H9 (cell line): ENCODE measurements around the gene FGD6. TPM values are rescaled to one million over a fixed set of nuclear protein-coding genes. Genes with fewer than 3 reads are reported as not detected.

ENCODE experiments used
- DNase-seq: peaks from one replicate; pipeline ENCODE4 v3.0.0-alpha.2; 2017
- H2AFZ ChIP-seq: one replicate; pipeline ENCODE4 v1.6.1; 2013; ENCODE audit warnings: mild to moderate bottlenecking, low read length, control low read depth, moderate library complexity
- H2AK5ac ChIP-seq: 2 replicates; pipeline ENCODE4 v1.6.1; 2013; ENCODE audit warnings: low read length, control low read depth, mixed read lengths; ENCODE audit not compliant: insufficient read length
- H2BK120ac ChIP-seq: one replicate; pipeline ENCODE4 v1.6.1; 2013; ENCODE audit warnings: low read depth, mild to moderate bottlenecking, low read length, control low read depth, inconsistent platforms; ENCODE audit not compliant: poor library complexity, severe bottlenecking
- H2BK12ac ChIP-seq: 2 replicates; pipeline ENCODE4 v1.6.1; 2013; ENCODE audit warnings: low read length, control low read depth, mixed read lengths, low read depth; ENCODE audit not compliant: insufficient read length
- H2BK15ac ChIP-seq: 2 replicates; pipeline ENCODE4 v1.6.1; 2013; ENCODE audit warnings: low read depth, low read length, control low read depth
- H2BK20ac ChIP-seq: one replicate; pipeline ENCODE4 v1.6.1; 2013; ENCODE audit warnings: low read depth, mild to moderate bottlenecking, low read length, control low read depth, inconsistent platforms; ENCODE audit not compliant: poor library complexity, severe bottlenecking
- H2BK5ac ChIP-seq: 2 replicates; pipeline ENCODE4 v1.6.1; 2013; ENCODE audit warnings: low read length, control low read depth, mixed read lengths; ENCODE audit not compliant: insufficient read length
- H3K14ac ChIP-seq: 2 replicates; pipeline ENCODE4 v1.6.1; 2013; ENCODE audit warnings: low read length, control low read depth; ENCODE audit not compliant: insufficient read depth
- H3K18ac ChIP-seq: 2 replicates; pipeline ENCODE4 v1.6.1; 2013; ENCODE audit warnings: low read depth, mild to moderate bottlenecking, mixed read lengths, low read length, control low read depth; ENCODE audit not compliant: insufficient read length
- H3K23ac ChIP-seq: 2 replicates; pipeline ENCODE4 v1.6.1; 2013; ENCODE audit warnings: low read length, control low read depth, mixed read lengths, low read depth; ENCODE audit not compliant: insufficient read length
- H3K23me2 ChIP-seq: 2 replicates; pipeline ENCODE4 v1.6.1; 2013; ENCODE audit warnings: low read depth, mild to moderate bottlenecking, mixed read lengths, low read length, control low read depth; ENCODE audit not compliant: insufficient read length, poor library complexity, severe bottlenecking
- H3K27ac ChIP-seq: 2 replicates; pipeline ENCODE4 v1.5.1; 2013; ENCODE audit warnings: low read length, control low read depth, mixed read lengths, low read depth; ENCODE audit not compliant: insufficient read length
- H3K27me3 ChIP-seq: 2 replicates; pipeline ENCODE4 v1.6.1; 2013; ENCODE audit warnings: low read length, control low read depth, inconsistent platforms; ENCODE audit not compliant: insufficient read depth
- H3K4ac ChIP-seq: 2 replicates; pipeline ENCODE4 v1.6.1; 2013; ENCODE audit warnings: low read depth, mild to moderate bottlenecking, control low read depth, inconsistent platforms, low read length, moderate library complexity
- H3K4me1 ChIP-seq: 2 replicates; pipeline ENCODE4 v1.6.1; 2013; ENCODE audit warnings: low read length, control low read depth, inconsistent platforms; ENCODE audit not compliant: insufficient read depth
- H3K4me2 ChIP-seq: 2 replicates; pipeline ENCODE4 v1.6.1; 2013; ENCODE audit warnings: low read length, control low read depth, mixed read lengths; ENCODE audit not compliant: insufficient read length, insufficient read depth
- H3K56ac ChIP-seq: 2 replicates; pipeline ENCODE4 v1.6.1; 2013; ENCODE audit warnings: low read depth, mild to moderate bottlenecking, mixed read lengths, low read length, control low read depth; ENCODE audit not compliant: insufficient read length
- H3K79me1 ChIP-seq: 2 replicates; pipeline ENCODE4 v1.6.1; 2013; ENCODE audit warnings: low read depth, mild to moderate bottlenecking, moderate library complexity, low read length, control low read depth, inconsistent platforms; ENCODE audit not compliant: insufficient read depth, poor library complexity, severe bottlenecking
- H3K79me2 ChIP-seq: 2 replicates; pipeline ENCODE4 v1.6.1; 2013; ENCODE audit warnings: low read length, control low read depth, inconsistent platforms; ENCODE audit not compliant: insufficient read depth
- H3K9ac ChIP-seq: 2 replicates; pipeline ENCODE4 v1.6.1; 2013; ENCODE audit warnings: low read length, control low read depth, mixed read lengths; ENCODE audit not compliant: insufficient read length; ENCODE audit errors: extremely low read depth
- H3K9me3 ChIP-seq: one replicate; pipeline ENCODE4 v1.6.1; 2013; ENCODE audit warnings: low read depth, low read length, inconsistent platforms; ENCODE audit not compliant: control insufficient read depth
- H3T11ph ChIP-seq: one replicate; pipeline ENCODE4 v1.6.1; 2013; ENCODE audit warnings: mild to moderate bottlenecking, low read length, control low read depth, inconsistent platforms
- H4K20me1 ChIP-seq: one replicate; pipeline ENCODE4 v1.6.1; 2013; ENCODE audit not compliant: control insufficient read depth, insufficient read length, insufficient read depth
- H4K5ac ChIP-seq: 2 replicates; pipeline ENCODE4 v1.6.1; 2013; ENCODE audit warnings: low read depth, mild to moderate bottlenecking, mixed read lengths, low read length, control low read depth; ENCODE audit not compliant: insufficient read length
- H4K8ac ChIP-seq: replicated peaks from 2 replicates; pipeline ENCODE4 v1.6.1; 2013; ENCODE audit warnings: low read length, control low read depth, mixed read lengths, low read depth; ENCODE audit not compliant: insufficient read length
- H4K91ac ChIP-seq: 2 replicates; pipeline ENCODE4 v1.6.1; 2013; ENCODE audit warnings: low read depth, mild to moderate bottlenecking, moderate library complexity, mixed read lengths, low read length, control low read depth; ENCODE audit not compliant: insufficient read length
- H3K27ac Mint-ChIP-seq, 3 experiments: 2 replicates in 2 of 3; 3 replicates in 1 of 3; pipeline ENCODE4 v1.8.0; 2020 to 2021; ENCODE audit warnings: mixed read lengths in 3 of 3, mild to moderate bottlenecking in 1 of 3, moderate library complexity in 1 of 3
- H3K27me3 Mint-ChIP-seq: 2 replicates; pipeline ENCODE4 v1.8.0; 2021; ENCODE audit warnings: low read depth, mild to moderate bottlenecking, moderate library complexity, mixed read lengths
- H3K36me3 Mint-ChIP-seq, 3 experiments: 2 replicates in 2 of 3; 3 replicates in 1 of 3; pipeline ENCODE4 v1.8.0; 2020 to 2021; ENCODE audit warnings: low read depth in 3 of 3, mixed read lengths in 3 of 3; ENCODE audit not compliant: insufficient read depth in 1 of 3
- H3K4me1 Mint-ChIP-seq, 2 experiments: 2 replicates each; pipeline ENCODE4 v1.8.0; 2020; ENCODE audit warnings: mixed read lengths in 2 of 2
- H3K4me3 Mint-ChIP-seq, 2 experiments: 2 replicates in 1 of 2; 3 replicates in 1 of 2; pipeline ENCODE4 v1.8.0; 2020 to 2021; ENCODE audit warnings: mild to moderate bottlenecking in 2 of 2, mixed read lengths in 2 of 2, moderate library complexity in 1 of 2
- H3K9me3 Mint-ChIP-seq, 2 experiments: 2 replicates in 1 of 2; 3 replicates in 1 of 2; pipeline ENCODE4 v1.8.0; 2020; ENCODE audit warnings: mild to moderate bottlenecking in 2 of 2, mixed read lengths in 2 of 2, moderate library complexity in 1 of 2
- WGBS: extraction: QIAGEN DNeasy Blood & Tissue Kit; methylation state at CpG from one replicate; pipeline ENCODE4 v1.1.7; 2013; ENCODE audit warnings: missing lambda C conversion rate, low lambda C conversion rate, mixed read lengths; ENCODE audit not compliant: insufficient read length; ENCODE audit errors: extremely low coverage; 5-methylcytosine and 5-hydroxymethylcytosine counted together
- total RNA-seq: library from RNA; stranded (reverse); gene quantifications from 2 replicates; pipeline ENCODE4 v1.2.1, GENCODE V29; 2021
- TF ChIP-seq, protein P1 (sequence below): fragments of 200-600 bp; sonication (generic); conservative IDR thresholded peaks from 3 replicates; pipeline ENCODE4 v1.8.0; 2021; ENCODE audit warnings: antibody characterized with exemption, mild to moderate bottlenecking

Gene FGD6
- total RNA-seq, 1 experiment from 2014 or later, result 39.5 TPM

- Histone ChIP-seq H2AK5ac (no peak overlapping the region), H3K79me1 (no peaks in the 10 kb centered on the region), H2BK120ac (no peak overlapping the region), H4K5ac (no peak overlapping the region), H3K23me2 (no peaks in the 10 kb centered on the region), H4K20me1 (no peaks in the 10 kb centered on the region), H3K4me2 (no peak overlapping the region), H4K91ac (no peak overlapping the region), H2BK12ac (no peak overlapping the region), H2BK5ac (no peak overlapping the region), H3K9me3 (no peaks in the 10 kb centered on the region), H2AFZ (no peak overlapping the region), H2BK15ac (no peak overlapping the region; the same call in 1 of the 2 replicates), H3K56ac (no peak overlapping the region), H3K14ac (no peak overlapping the region), H4K8ac (no peak overlapping the region), H3K79me2 (no peaks in the 10 kb centered on the region), H3K9ac (no peak overlapping the region), H3K18ac (no peak overlapping the region), H2BK20ac (no peak overlapping the region), H3K27me3 (no peaks in the 10 kb centered on the region), H3K27ac (no peak overlapping the region), H3K4ac (no peak overlapping the region), H3K23ac (no peak overlapping the region), H3K4me1 (no peaks in the 10 kb centered on the region), H3T11ph (no peak overlapping the region)
- Mint-ChIP-seq H3K9me3 (no peaks in the 10 kb centered on the region), H3K27ac (peak overlapping the region; percentile 10 to 57 (median 19); a peak in 4 of 7 replicates), H3K27me3 (no peaks in the 10 kb centered on the region), H3K36me3 (peaks cover 8 to 35% (median 28%) of the 10 kb centered on the region in 3 experiments; a peak in 6 of 7 replicates), H3K4me3 (no peak overlapping the region), H3K4me1 (peaks cover 15% of the 10 kb centered on the region in 2 experiments)
- DNase-seq, result no peak
- TF ChIP-seq, protein P1, sequence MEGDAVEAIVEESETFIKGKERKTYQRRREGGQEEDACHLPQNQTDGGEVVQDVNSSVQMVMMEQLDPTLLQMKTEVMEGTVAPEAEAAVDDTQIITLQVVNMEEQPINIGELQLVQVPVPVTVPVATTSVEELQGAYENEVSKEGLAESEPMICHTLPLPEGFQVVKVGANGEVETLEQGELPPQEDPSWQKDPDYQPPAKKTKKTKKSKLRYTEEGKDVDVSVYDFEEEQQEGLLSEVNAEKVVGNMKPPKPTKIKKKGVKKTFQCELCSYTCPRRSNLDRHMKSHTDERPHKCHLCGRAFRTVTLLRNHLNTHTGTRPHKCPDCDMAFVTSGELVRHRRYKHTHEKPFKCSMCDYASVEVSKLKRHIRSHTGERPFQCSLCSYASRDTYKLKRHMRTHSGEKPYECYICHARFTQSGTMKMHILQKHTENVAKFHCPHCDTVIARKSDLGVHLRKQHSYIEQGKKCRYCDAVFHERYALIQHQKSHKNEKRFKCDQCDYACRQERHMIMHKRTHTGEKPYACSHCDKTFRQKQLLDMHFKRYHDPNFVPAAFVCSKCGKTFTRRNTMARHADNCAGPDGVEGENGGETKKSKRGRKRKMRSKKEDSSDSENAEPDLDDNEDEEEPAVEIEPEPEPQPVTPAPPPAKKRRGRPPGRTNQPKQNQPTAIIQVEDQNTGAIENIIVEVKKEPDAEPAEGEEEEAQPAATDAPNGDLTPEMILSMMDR, result no peak
- no CpG with 5 or more reads among the region's 8 CpGs for WGBS
These were observed 43.6 kb downstream of the FGD6 start for GRCh38 chr12:95173392-95174251.
